HG03159 (cell line): ENCODE measurements around the gene PRCP.
"Not testable (repeated sequence)": the region's sequence is repeated elsewhere in the genome, so short reads cannot be mapped to it uniquely, and the experiment has no call there.

Experiments
- ATAC-seq: cut with Tn5 transposase; IDR thresholded peaks from one replicate; pipeline ENCODE4 v1.9.1; 2021; ENCODE audit warnings: mild to moderate bottlenecking, moderate library complexity; ENCODE audit not compliant: unreplicated experiment

The PRCP gene

GRCh38 chr11:82872377-82873150 lies 27.7 kb downstream of the PRCP start:
- ATAC-seq, result no peak

- no peak for ATAC-seq
Measured at GRCh38 chr11:82871646-82872045, 28.6 kb downstream of the PRCP start.

GRCh38 chr11:82869657-82870056 lies 30.6 kb downstream of the PRCP start:
- ATAC-seq, result no peak

DNA sequence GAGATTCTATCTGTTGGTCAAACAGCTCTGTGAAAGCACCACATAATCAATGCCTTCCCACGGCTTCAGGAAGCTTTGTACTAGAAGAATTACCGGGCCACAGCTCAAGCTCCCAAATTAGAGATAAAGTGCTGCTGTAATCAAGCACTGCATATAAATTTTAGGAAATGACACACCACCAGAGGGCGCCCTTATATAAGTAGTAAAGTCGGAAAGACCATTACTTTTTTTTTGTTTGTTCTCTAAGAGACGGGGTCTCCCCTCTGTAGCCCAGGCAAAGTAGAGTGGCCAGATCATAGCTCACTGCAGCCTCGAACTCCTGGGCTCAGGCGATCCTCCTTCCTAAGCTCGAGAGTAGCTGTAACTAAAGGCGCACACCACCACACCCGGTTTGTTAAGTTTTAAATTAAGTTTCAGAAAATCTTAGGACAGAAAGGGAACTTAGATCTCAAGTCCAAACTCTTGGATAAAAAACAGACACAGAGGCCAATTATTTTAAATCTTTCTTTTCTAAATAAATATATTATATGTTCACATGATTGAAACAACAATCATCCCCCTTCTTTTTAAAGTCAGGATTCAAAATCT lies 32.6 kb downstream of the PRCP start:
- no peak for ATAC-seq

- no peak for ATAC-seq
Measured at GRCh38 chr11:82865841-82866240, 34.4 kb downstream of the PRCP start.

DNA sequence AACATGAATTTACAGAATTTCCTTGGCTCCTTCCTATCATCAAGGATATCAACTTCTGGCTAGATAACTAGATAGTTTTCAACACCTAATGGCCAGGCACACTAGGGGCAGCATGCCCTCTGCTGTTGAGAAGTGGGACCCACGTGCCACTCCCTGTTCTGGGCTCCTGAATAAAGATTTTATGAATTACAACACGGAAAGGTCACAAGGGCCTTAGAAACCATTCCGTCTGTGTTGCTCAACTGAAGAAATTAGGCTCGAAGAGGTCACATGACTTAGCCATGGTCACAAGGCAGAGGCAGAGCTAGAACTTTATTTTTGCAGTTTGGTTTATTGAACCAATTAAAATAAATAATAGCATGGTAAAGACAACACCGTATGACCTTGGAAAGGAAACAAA lies 36.0 kb downstream of the PRCP start:
- ATAC-seq, result no peak

- ATAC-seq, result peak; percentile 59
Measured at GRCh38 chr11:82863209-82863608, 37.0 kb downstream of the PRCP start.

DNA sequence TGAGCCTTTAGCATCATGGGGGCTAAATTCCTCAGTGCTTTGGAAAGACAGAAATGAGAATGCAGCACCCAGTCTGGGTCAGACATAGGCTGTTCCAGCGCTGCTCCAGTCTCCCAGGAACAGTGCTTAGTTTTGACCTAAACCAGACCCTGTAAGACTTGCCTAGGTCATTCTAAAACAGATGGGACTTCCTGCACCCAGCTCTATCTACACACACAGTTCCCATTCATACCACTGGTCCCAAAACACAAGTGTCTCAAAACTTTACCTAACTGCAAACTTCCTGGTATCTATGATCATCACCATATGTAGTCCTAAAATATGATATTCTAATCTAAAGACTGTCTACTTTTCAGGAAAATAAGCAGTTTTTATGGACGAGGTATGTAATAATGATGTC lies 37.9 kb downstream of the PRCP start:
- ATAC-seq, result no peak

DNA sequence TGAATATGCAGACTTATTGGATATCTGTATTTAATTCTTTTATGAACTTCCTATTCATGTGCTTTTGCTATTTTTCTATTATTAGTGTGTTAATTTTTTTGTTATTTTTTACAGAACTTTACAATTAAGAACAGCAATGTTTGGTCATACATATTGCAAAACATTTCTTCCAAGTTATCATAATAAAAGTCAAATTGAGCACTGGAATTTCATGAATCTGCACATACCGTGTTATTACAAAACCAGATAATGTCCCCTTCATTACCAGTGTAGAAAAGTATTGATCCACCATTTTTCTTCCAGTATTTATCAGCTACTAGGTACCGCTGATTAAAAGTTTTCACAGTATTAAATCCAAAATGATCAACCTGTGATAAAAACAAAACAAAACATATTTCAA lies 40.5 kb downstream of the PRCP start:
- ATAC-seq, result no peak

DNA sequence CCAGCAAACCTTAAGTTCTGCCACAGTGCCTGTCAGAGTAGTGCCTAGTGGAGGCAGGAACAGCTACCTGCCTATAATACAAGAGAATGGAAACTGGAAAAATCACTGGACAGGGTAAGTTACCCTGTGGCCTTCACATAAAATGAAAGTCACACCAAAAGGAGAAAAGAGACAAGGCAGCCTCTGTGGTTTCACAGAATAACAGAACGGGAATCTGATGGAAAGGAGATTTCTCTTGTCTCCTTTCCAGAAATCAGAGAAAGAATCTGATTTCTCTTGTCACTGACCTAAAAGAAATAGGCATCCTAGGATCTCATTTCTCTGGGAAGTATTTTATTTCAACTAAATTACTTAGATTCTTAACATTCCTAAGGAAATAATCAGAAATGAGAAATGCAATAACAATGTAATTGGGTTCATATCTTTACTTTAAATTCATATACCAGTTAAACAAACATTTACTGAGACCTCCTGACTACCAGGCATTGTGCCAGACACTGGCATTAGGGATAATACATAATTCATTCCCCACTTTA lies 41.6 kb downstream of the PRCP start:
- ATAC-seq, result no peak

- no peak for ATAC-seq
Measured at GRCh38 chr11:82858133-82858532, 42.1 kb downstream of the PRCP start.

DNA sequence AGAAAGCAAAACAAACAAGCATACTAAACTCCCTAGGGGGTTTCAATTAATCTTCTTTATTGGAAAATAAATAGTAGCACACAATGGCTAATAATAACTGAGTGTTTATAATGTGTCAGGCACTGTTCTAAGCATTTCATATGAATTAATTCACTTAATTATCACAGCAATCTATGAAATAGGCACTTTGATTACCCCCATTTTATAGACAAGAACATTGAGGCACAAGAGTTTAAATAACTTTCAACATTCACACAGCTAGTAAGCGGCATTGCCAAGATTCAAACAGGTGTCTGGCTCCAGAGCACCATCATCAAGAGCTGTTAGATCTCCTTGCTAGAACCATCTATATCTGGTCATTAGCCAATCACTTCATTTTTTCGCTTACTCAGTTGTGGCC lies 43.1 kb downstream of the PRCP start:
- ATAC-seq, result no peak

- no peak for ATAC-seq
Measured at GRCh38 chr11:82855616-82856015, 44.6 kb downstream of the PRCP start.

GRCh38 chr11:82854916-82855315 lies 45.3 kb downstream of the PRCP start:
- not testable (repeated sequence) for ATAC-seq

- ATAC-seq, result no peak
Measured at GRCh38 chr11:82854242-82854641, 46.0 kb downstream of the PRCP start.

- ATAC-seq, result no peak
Measured at GRCh38 chr11:82848829-82849228, 51.4 kb downstream of the PRCP start.

GRCh38 chr11:82845356-82846353 lies 54.6 kb downstream of the PRCP start:
- ATAC-seq, result no peak

- ATAC-seq, result no peak
Measured at GRCh38 chr11:82843057-82843795, 57.0 kb downstream of the PRCP start.

DNA sequence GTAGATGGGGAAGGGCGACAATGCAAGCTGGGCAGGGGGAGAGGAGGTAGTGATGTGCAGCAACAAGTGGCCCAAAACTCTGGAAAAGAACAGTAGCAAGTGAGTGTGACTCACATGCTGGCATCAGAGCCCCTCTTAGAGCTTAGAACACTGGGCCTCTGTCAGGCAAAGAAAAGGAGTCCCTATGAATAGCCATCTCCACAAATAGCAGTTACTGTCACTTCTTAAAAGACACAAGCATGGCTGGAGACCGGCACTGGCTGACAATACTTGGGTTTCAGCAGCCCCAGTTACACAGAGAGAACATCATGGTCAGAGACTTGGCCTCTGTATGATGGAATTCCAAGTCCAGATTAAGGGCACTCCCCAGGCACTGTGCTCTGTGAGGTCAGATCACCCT lies 58.2 kb downstream of the PRCP start:
- no peak for ATAC-seq

GRCh38 chr11:82837650-82838049 lies 62.6 kb downstream of the PRCP start:
- ATAC-seq, result no peak

DNA sequence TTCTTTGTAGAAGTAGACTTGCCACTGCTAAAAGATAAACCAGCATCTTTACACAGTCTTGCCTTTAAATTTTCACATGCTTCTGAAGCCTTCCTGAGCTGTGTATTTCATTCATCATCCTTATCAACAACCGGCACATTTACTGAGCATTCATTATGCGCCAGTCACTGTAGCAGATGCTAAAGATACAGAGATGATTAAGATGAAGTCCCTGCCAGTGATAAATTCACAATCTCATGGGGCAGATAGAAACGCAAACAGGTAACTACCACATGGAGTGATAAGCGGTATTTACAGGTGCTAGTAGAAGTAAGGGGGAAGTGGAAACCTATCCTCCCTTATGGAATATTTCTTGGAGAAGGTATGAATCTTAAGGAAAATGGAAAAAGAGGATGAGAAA lies 67.2 kb downstream of the PRCP start:
- no peak for ATAC-seq
